Measurements from ENCODE around the gene CISD1. TPM values are rescaled to one million over a fixed set of nuclear protein-coding genes. Genes with fewer than 3 reads are reported as not detected.

Gene CISD1
- total RNA-seq, 3 donors from 2014 or later: 9.9 to 27.2 (median 13.2) TPM

DNA sequence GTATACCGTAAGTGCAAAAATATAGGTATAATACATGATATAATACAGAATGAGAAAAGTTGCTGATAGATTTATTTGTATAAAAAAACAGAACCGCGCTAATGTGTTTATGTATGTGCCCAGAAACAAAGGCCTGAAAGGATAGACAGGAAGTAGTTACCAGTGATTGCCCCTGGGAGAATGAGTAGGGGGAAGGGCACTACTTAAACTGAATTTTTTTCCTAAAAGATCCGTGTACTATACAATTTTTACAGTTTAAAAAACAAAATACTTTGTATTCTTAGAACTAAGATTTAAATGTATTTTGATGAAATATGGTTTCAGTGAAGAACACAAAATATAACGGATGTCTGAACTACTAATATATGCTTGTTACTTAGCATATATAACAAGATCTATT lies 4.2 kb upstream of the CISD1 start:
- intact Hi-C loops (cut with DNase I; ENCODE audit: low total_unique reads): no loop called here
- peaks cover 0 to 5% of the 10 kb centered on the region in 2 donors for H3K4me1 ChIP-seq
- TF ChIP-seq, protein P1, sequence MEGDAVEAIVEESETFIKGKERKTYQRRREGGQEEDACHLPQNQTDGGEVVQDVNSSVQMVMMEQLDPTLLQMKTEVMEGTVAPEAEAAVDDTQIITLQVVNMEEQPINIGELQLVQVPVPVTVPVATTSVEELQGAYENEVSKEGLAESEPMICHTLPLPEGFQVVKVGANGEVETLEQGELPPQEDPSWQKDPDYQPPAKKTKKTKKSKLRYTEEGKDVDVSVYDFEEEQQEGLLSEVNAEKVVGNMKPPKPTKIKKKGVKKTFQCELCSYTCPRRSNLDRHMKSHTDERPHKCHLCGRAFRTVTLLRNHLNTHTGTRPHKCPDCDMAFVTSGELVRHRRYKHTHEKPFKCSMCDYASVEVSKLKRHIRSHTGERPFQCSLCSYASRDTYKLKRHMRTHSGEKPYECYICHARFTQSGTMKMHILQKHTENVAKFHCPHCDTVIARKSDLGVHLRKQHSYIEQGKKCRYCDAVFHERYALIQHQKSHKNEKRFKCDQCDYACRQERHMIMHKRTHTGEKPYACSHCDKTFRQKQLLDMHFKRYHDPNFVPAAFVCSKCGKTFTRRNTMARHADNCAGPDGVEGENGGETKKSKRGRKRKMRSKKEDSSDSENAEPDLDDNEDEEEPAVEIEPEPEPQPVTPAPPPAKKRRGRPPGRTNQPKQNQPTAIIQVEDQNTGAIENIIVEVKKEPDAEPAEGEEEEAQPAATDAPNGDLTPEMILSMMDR (IDR thresholded peaks at IDR 0.05): no peak
- TF ChIP-seq POLR2A (IDR thresholded peaks at IDR 0.05) (no peak), POLR2AphosphoS5 (IDR thresholded peaks at IDR 0.05) (no peak)
- H3K27me3 ChIP-seq: no peaks in the 10 kb centered on the region
- no peak overlapping the region for H3K4me3 ChIP-seq
- no peak for DNase-seq (ENCODE audit: low spot score in 2 of 2)
- H3K9me3 ChIP-seq: no peaks in the 10 kb centered on the region
- no peaks in the 10 kb centered on the region for H3K36me3 ChIP-seq
- H3K27ac ChIP-seq: peak overlapping the region; percentile 96 to 99

GRCh38 chr10:58265249-58265648 lies 3.7 kb upstream of the CISD1 start:
- peak overlapping the region in 2 of 3 donors; percentile 77 to 91 for H3K4me3 ChIP-seq
- H3K27ac ChIP-seq: peak overlapping the region; percentile 96 to 99
- peaks cover 0 to 5% of the 10 kb centered on the region in 2 donors for H3K4me1 ChIP-seq
- no peak for DNase-seq (ENCODE audit: low spot score in 2 of 2)
- H3K36me3 ChIP-seq: no peaks in the 10 kb centered on the region
- TF ChIP-seq, protein P1 (IDR thresholded peaks at IDR 0.05): no peak
- TF ChIP-seq POLR2A (IDR thresholded peaks at IDR 0.05) (no peak), POLR2AphosphoS5 (IDR thresholded peaks at IDR 0.05) (no peak)
- H3K9me3 ChIP-seq: no peaks in the 10 kb centered on the region
- intact Hi-C loops (cut with DNase I; ENCODE audit: low total_unique reads): no loop called here
- no peaks in the 10 kb centered on the region for H3K27me3 ChIP-seq

- TF ChIP-seq POLR2AphosphoS5 (IDR thresholded peaks at IDR 0.05) (no peak), POLR2A (IDR thresholded peaks at IDR 0.05) (no peak)
- TF ChIP-seq, protein P1 (IDR thresholded peaks at IDR 0.05): no peak
- peaks cover 0 to 5% of the 10 kb centered on the region in 2 donors for H3K4me1 ChIP-seq
- DNase-seq (ENCODE audit: low spot score in 2 of 2): no peak
- intact Hi-C loops (cut with DNase I; ENCODE audit: low total_unique reads): no loop called here
- H3K9me3 ChIP-seq: no peaks in the 10 kb centered on the region
- H3K4me3 ChIP-seq: peak overlapping the region; percentile 77 to 91 (median 88)
- no peaks in the 10 kb centered on the region for H3K27me3 ChIP-seq
- H3K36me3 ChIP-seq: no peaks in the 10 kb centered on the region
- peak overlapping the region; percentile 96 to 99 for H3K27ac ChIP-seq
Observed at GRCh38 chr10:58266003-58266825, 2.7 kb upstream of the CISD1 start.

- DNase-seq (ENCODE audit: low spot score in 2 of 2): peak; percentile 54 to 76
- Histone ChIP-seq H3K27ac (peak overlapping the region; percentile 96 to 99), H3K27me3 (no peaks in the 10 kb centered on the region), H3K4me3 (peak overlapping the region; percentile 77 to 91 (median 88)), H3K4me1 (peaks cover 0 to 5% of the 10 kb centered on the region in 2 donors), H3K36me3 (no peaks in the 10 kb centered on the region), H3K9me3 (no peaks in the 10 kb centered on the region)
- TF ChIP-seq POLR2AphosphoS5 (IDR thresholded peaks at IDR 0.05) (peak; percentile 49 to 89 (median 84)), POLR2A (IDR thresholded peaks at IDR 0.05) (no peak)
- TF ChIP-seq, protein P1 (IDR thresholded peaks at IDR 0.05): no peak
- intact Hi-C loops (cut with DNase I; ENCODE audit: low total_unique reads): no loop called here
Observed at GRCh38 chr10:58266826-58267712, 1.9 kb upstream of the CISD1 start.

Measured in breast epithelium (tissue), 4 donors.